ENCODE data around the gene PRLHR.

Gene PRLHR

GRCh38 chr10:118564114-118564513 is 31.3 kb downstream of the PRLHR start:
- no peak for ATAC-seq
- TF ChIP-seq ISL1 (CRISPR knock-in tag; IDR thresholded peaks at IDR 0.05) (no peak), ZNF70 (CRISPR knock-in tag; IDR thresholded peaks at IDR 0.05) (no peak), CSRNP3 (CRISPR knock-in tag; IDR thresholded peaks at IDR 0.05) (no peak), ARNTL (CRISPR knock-in tag; IDR thresholded peaks at IDR 0.05; ENCODE audit: borderline replicate concordance, low read depth) (no peak), PPARA (CRISPR knock-in tag; IDR thresholded peaks at IDR 0.05; ENCODE audit: borderline replicate concordance) (no peak), BACH2 (CRISPR knock-in tag; IDR thresholded peaks at IDR 0.05; ENCODE audit: borderline replicate concordance) (no peak), ZC3H10 (CRISPR knock-in tag; IDR thresholded peaks at IDR 0.05) (no peak), TOX (CRISPR knock-in tag; IDR thresholded peaks at IDR 0.05; ENCODE audit: borderline replicate concordance) (no peak), PATZ1 (CRISPR knock-in tag; IDR thresholded peaks at IDR 0.05; ENCODE audit: borderline replicate concordance) (no peak), TSHZ2 (CRISPR knock-in tag; IDR thresholded peaks at IDR 0.05) (no peak), TCF4 (CRISPR knock-in tag; IDR thresholded peaks at IDR 0.05; ENCODE audit: borderline replicate concordance) (no peak), CSDC2 (CRISPR knock-in tag; IDR thresholded peaks at IDR 0.05) (no peak), ZNF565 (CRISPR knock-in tag; conservative IDR thresholded peaks at IDR 0.05; ENCODE audit: low read depth) (no peak), SNAI2 (CRISPR knock-in tag; IDR thresholded peaks at IDR 0.05) (no peak), GLIS3 (CRISPR knock-in tag; IDR thresholded peaks at IDR 0.05) (no peak), OSR1 (CRISPR knock-in tag; IDR thresholded peaks at IDR 0.05) (no peak), RARB (CRISPR knock-in tag; IDR thresholded peaks at IDR 0.05) (no peak)

DNA sequence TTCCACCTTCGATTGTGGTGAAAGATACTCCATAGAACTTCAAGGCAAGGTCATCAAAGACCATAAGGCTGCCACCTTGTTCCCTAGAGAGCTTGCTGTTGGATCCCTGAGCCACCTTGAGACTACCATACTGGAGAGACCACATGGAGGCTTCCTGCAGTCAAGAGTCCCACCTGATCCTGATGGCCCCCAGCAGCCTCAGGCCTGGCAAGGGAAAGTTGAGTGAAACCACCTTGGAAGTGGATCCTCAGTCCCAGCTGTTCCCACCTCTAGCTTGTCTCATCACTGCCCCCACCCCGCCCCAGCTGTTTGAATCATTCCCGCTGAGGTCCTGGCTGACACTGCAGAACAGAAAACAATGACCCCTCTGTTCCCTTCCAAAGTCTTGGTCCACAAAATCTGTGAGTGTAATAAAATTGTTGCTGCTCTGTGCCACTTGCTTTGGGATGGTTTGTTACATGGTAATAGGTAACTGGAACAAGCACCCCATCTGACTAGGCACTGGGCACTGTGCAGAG is 32.0 kb downstream of the PRLHR start:
- no peak for TF ChIP-seq ZFP30 (CRISPR knock-in tag; IDR thresholded peaks at IDR 0.05)
- TF ChIP-seq BACH2 (CRISPR knock-in tag; IDR thresholded peaks at IDR 0.05; ENCODE audit: borderline replicate concordance), result no peak
- TF ChIP-seq ZNF8 (CRISPR knock-in tag; IDR thresholded peaks at IDR 0.05), result no peak
- no peak for TF ChIP-seq POU6F1 (CRISPR knock-in tag; IDR thresholded peaks at IDR 0.05; ENCODE audit: borderline replicate concordance, low read depth)
- TF ChIP-seq GLIS3 (CRISPR knock-in tag; IDR thresholded peaks at IDR 0.05), result no peak
- no peak for TF ChIP-seq PPARA (CRISPR knock-in tag; IDR thresholded peaks at IDR 0.05; ENCODE audit: borderline replicate concordance)
- TF ChIP-seq TCF4 (CRISPR knock-in tag; IDR thresholded peaks at IDR 0.05; ENCODE audit: borderline replicate concordance), result no peak
- TF ChIP-seq PATZ1 (CRISPR knock-in tag; IDR thresholded peaks at IDR 0.05; ENCODE audit: borderline replicate concordance), result no peak
- TF ChIP-seq ISL1 (CRISPR knock-in tag; IDR thresholded peaks at IDR 0.05), result no peak
- TF ChIP-seq SNAI2 (CRISPR knock-in tag; IDR thresholded peaks at IDR 0.05), result no peak
- no peak for TF ChIP-seq CREB5 (CRISPR knock-in tag; IDR thresholded peaks at IDR 0.05; ENCODE audit: low read depth)
- no peak for TF ChIP-seq CSDC2 (CRISPR knock-in tag; IDR thresholded peaks at IDR 0.05)
- no peak for TF ChIP-seq ZC3H10 (CRISPR knock-in tag; IDR thresholded peaks at IDR 0.05)
- no peak for TF ChIP-seq ARNTL (CRISPR knock-in tag; IDR thresholded peaks at IDR 0.05; ENCODE audit: borderline replicate concordance, low read depth)
- TF ChIP-seq ZFP3 (CRISPR knock-in tag; IDR thresholded peaks at IDR 0.05), result no peak
- no peak for TF ChIP-seq ZNF565 (CRISPR knock-in tag; conservative IDR thresholded peaks at IDR 0.05; ENCODE audit: low read depth)
- ATAC-seq, result no peak
